AG04450 (cell line): ENCODE measurements around the gene STK11IP. TPM values are rescaled to one million over a fixed set of nuclear protein-coding genes. Genes with fewer than 3 reads are reported as not detected.

Experiments used
- CTCF ChIA-PET: fragments of 300-600, 350-600 bp; formaldehyde crosslinking; extraction: SDS; loops from one replicate; lab custom pipeline; 2022; ENCODE audit warnings: antibody characterized with exemption, inconsistent platforms; lab: Charles Lee
- POLR2A ChIA-PET: fragments of 350-600 bp; formaldehyde crosslinking; extraction: SDS; loops from one replicate; lab custom pipeline; 2021; ENCODE audit warnings: antibody characterized with exemption, inconsistent platforms; lab: Yijun Ruan, JAX
- DNase-seq: peaks from one replicate; pipeline ENCODE4 v3.0.0-alpha.2; 2011; ENCODE audit warnings: low read depth, low spot score
- H3K27ac ChIP-seq: one replicate; pipeline ENCODE4 v1.5.1; 2012; ENCODE audit warnings: low read depth, low read length, control low read depth
- H3K27me3 ChIP-seq: one replicate; pipeline ENCODE4 v1.6.0; 2012; ENCODE audit warnings: low read length; ENCODE audit not compliant: control insufficient read depth, insufficient read depth
- H3K4me3 ChIP-seq: 2 replicates; pipeline ENCODE4 v1.5.1; 2011; ENCODE audit warnings: mild to moderate bottlenecking, low read depth, low read length, control low read depth
- H3K9me3 ChIP-seq: 2 replicates; pipeline ENCODE4 v1.5.1; 2012; ENCODE audit warnings: low read length; ENCODE audit not compliant: control insufficient read depth, insufficient read depth
- polyA plus RNA-seq: library from polyadenylated mRNA; depleted of rRNA; stranded (reverse); fragments of >200 nt; gene quantifications from 2 replicates; pipeline ENCODE4 v1.2.3, GENCODE V29; 2011
- TF ChIP-seq, protein P1 (sequence below): IDR thresholded peaks from 2 replicates; pipeline ENCODE4 v1.5.1; 2011; ENCODE audit warnings: low read depth, low read length, control low read depth, inconsistent platforms

Gene STK11IP
- polyA plus RNA-seq, 1 experiment = 7.7 TPM

DNA sequence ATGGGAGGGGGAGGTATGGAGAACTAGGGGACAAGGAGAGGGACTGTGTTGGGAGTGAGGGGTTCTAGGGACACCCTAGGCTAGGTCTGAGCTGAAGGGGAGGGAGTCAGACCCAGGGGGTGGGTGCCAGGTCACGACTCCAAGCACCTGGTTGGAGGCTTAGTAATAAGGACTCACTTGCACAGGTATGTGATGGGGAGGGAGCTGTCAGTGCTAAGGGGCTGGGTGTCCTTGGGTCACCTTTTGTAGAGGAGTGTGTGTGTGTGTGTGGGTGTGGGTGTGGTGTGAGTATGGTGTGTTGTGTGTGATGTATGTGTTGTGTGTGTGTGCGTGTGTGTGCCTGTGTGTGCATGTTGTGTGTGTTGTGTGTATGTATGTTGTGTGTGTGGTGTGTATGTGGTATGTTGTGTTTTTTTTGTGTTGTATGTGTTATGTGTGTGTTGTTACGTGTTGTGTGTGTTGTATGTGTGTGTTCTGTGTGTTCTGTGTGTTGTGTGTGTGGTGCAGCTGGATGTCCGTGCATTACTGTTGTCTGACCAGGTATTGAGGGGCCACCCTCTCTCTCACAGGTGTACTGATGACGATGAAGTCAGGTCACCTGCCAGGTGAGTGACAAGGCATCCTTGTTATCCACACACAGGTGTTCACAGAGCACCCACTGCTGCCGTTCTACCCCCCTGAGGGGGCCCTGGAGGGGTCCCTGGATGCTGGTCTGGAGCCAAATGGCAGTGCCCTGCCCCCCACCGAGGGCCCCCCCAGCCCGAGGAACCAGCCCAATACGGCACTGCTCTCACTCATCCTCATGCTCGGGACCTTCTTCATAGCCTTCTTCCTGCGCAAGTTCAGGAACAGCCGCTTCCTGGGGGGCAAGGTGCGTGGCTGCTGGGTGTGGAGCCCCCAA, 39.5 kb downstream of the STK11IP start:
- Histone ChIP-seq H3K4me3 (no peak overlapping the region), H3K27ac (no peak overlapping the region), H3K27me3 (no peaks in the 10 kb centered on the region), H3K9me3 (no peaks in the 10 kb centered on the region; the same call in 1 of the 2 replicates)
- DNase-seq = no peak
- TF ChIP-seq, protein P1, sequence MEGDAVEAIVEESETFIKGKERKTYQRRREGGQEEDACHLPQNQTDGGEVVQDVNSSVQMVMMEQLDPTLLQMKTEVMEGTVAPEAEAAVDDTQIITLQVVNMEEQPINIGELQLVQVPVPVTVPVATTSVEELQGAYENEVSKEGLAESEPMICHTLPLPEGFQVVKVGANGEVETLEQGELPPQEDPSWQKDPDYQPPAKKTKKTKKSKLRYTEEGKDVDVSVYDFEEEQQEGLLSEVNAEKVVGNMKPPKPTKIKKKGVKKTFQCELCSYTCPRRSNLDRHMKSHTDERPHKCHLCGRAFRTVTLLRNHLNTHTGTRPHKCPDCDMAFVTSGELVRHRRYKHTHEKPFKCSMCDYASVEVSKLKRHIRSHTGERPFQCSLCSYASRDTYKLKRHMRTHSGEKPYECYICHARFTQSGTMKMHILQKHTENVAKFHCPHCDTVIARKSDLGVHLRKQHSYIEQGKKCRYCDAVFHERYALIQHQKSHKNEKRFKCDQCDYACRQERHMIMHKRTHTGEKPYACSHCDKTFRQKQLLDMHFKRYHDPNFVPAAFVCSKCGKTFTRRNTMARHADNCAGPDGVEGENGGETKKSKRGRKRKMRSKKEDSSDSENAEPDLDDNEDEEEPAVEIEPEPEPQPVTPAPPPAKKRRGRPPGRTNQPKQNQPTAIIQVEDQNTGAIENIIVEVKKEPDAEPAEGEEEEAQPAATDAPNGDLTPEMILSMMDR = no peak
- POLR2A ChIA-PET = no interaction called here
- CTCF ChIA-PET = no interaction called here

DNA sequence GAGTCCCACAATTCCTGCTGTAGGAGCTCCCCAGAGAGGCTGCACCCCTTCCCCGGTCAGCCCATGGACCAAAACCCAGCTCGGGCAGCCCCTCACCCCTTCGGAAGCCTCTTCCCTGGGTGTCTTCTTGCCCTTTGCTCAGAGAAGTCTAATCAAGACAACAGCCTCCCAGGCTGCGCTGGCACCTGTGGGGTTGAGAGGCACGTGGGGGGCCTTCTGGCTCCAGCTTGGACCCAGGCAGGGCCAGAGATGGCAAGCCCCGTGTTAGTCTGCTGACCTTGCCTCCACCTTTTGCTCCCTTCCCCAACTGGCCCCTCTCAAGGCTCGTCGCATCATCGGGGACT, 40.2 kb downstream of the STK11IP start:
- ChIA-PET POLR2A (no interaction called here), CTCF (no interaction called here)
- Histone ChIP-seq H3K27ac (no peak overlapping the region), H3K9me3 (no peaks in the 10 kb centered on the region; the same call in 1 of the 2 replicates), H3K4me3 (no peak overlapping the region), H3K27me3 (no peaks in the 10 kb centered on the region)
- no peak for DNase-seq
- TF ChIP-seq, protein P1 = no peak

DNA sequence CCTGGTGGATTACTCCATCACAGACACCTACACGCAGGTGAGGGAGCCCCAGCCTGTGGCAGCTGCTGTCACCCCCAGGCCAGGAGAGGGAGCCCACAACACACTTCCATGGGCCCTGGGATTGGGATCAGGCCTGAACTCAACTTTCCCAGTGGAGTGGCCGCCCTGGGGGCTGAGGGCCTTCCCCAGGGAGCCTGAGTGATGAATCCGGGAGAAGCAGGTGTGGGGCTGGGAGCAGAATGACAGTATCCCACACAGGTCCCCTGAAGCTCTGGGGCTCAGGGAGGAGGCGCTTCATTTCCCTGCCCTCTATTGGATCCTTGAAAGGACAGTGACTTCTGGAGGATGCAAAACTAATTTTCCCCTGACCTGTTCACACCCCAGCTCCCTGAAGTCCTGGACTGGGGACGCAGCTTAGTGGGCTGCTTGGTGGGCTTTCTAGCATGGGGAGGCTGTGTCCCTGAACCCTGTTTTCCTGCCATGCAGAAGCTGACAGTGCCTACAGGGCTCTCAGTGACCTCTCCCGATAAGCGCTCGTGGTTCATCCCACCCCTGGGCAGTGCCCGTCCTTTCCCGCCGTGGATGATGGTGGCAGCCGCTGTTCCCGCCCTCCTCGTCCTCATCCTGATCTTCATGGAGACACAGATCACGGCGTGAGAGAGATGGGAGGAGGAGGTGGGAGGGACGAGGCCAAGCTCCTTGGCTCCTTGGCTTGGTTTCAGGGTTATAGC, 40.7 kb downstream of the STK11IP start:
- no peak for DNase-seq
- TF ChIP-seq, protein P1 = peak; percentile 16; the same call in 1 of the 2 replicates
- H3K27ac ChIP-seq = no peak overlapping the region
- CTCF ChIA-PET = no interaction called here
- H3K27me3 ChIP-seq = no peaks in the 10 kb centered on the region
- POLR2A ChIA-PET = no interaction called here
- no peak overlapping the region for H3K4me3 ChIP-seq
- H3K9me3 ChIP-seq = no peaks in the 10 kb centered on the region; the same call in 1 of the 2 replicates

DNA sequence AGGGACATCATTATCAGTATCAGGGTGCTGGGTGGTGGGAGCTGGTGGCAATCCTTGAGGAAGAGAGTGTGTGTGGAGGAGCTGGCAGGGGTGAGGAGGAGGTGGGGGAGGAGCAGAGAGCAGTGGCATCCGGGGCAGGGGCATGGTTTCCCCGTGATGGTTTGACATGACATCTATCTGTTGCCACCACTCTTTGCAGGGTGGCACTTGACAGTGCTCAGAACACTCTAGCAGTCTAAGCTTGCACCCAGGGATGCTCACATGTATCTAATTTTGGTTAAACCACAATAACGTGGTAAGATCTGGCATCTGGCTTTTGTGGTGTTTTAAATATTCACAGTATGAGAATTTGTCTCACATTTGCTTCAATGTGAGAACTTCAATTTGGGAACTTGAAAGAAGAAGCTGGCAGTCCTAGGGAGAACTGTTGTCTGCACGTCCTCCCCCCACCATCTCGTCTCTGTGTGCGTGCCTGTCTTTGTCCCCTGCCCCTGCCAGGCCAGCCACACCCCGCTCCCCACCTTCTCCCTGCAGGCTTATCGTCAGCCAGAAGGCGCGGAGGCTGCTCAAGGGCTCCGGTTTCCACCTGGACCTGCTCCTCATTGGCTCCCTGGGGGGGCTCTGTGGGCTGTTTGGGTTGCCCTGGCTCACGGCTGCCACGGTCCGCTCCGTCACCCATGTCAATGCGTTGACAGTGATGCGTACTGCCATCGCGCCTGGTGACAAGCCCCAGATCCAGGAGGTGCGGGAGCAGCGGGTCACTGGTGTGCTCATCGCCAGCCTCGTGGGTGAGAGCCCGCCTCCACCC, 41.5 kb downstream of the STK11IP start:
- Histone ChIP-seq H3K27me3 (no peaks in the 10 kb centered on the region), H3K27ac (no peak overlapping the region), H3K9me3 (no peaks in the 10 kb centered on the region; the same call in 1 of the 2 replicates), H3K4me3 (no peak overlapping the region)
- POLR2A ChIA-PET = no interaction called here
- CTCF ChIA-PET = interaction anchor here (0.7 kb wide), 1 partner anchor 90 kb away, joined by 3 read pairs; no protein-coding TSS in a partner anchor
- TF ChIP-seq, protein P1 = no peak
- no peak for DNase-seq
